Activated CD8-positive, alpha-beta T cell treated with anti-CD3 and anti-CD28 coated beads for 36 hours (primary cell): ENCODE measurements around the gene FMNL2. TPM values are rescaled to one million over a fixed set of nuclear protein-coding genes. Genes with fewer than 3 reads are reported as not detected.

Experiments used
- ATAC-seq: fragments of 200-7000 bp; cut with Tn5 transposase; one replicate; pipeline ENCODE4 v1.10.0; 2021; ENCODE audit warnings: mild to moderate bottlenecking, moderate library complexity
- CTCF ChIA-PET: fragments of 350-600 bp; sonication (Branson Sonifier 250); formaldehyde crosslinking; loops from one replicate; lab custom pipeline; 2021; ENCODE audit warnings: antibody characterized with exemption; lab: Charles Lee
- POLR2A ChIA-PET: fragments of 350-600 bp; sonication (Branson Sonifier 250); formaldehyde crosslinking; loops from one replicate; lab custom pipeline; 2021; ENCODE audit warnings: antibody characterized with exemption; lab: Charles Lee
- DNase-seq: peaks from one replicate; pipeline ENCODE4 v3.0.0-alpha.2; 2020
- H3K27ac Mint-ChIP-seq: one replicate; pipeline ENCODE4 v1.8.0; 2021; ENCODE audit warnings: mild to moderate bottlenecking, mixed read lengths
- H3K27me3 Mint-ChIP-seq: one replicate; pipeline ENCODE4 v1.8.0; 2021; ENCODE audit warnings: mixed read lengths
- H3K36me3 Mint-ChIP-seq: one replicate; pipeline ENCODE4 v1.8.0; 2021; ENCODE audit warnings: low read depth, mixed read lengths
- H3K4me1 Mint-ChIP-seq: one replicate; pipeline ENCODE4 v1.8.0; 2021; ENCODE audit warnings: low read depth, mixed read lengths
- H3K4me3 Mint-ChIP-seq: one replicate; pipeline ENCODE4 v1.8.0; 2021; ENCODE audit warnings: mild to moderate bottlenecking, moderate library complexity, mixed read lengths
- H3K9me3 Mint-ChIP-seq: one replicate; pipeline ENCODE4 v1.8.0; 2021; ENCODE audit warnings: mixed read lengths
- intact Hi-C: fragments of 100-400 bp; cut with micrococcal nuclease; formaldehyde crosslinking; loops from one replicate; pipeline ENCODE4 v1.10.0; 2022
- total RNA-seq, 2 experiments: library from RNA; stranded (reverse); gene quantifications; one replicate each; pipeline ENCODE4 v1.2.3, GENCODE V29; 2021
- TF ChIP-seq, protein P1 (sequence below): fragments of 200-600 bp; IDR thresholded peaks from one replicate; pipeline ENCODE4 v1.8.0; 2022; ENCODE audit warnings: antibody characterized with exemption, mild to moderate bottlenecking

Gene FMNL2
- total RNA-seq, 2 experiments from 2014 or later, result 1.1 TPM

DNA sequence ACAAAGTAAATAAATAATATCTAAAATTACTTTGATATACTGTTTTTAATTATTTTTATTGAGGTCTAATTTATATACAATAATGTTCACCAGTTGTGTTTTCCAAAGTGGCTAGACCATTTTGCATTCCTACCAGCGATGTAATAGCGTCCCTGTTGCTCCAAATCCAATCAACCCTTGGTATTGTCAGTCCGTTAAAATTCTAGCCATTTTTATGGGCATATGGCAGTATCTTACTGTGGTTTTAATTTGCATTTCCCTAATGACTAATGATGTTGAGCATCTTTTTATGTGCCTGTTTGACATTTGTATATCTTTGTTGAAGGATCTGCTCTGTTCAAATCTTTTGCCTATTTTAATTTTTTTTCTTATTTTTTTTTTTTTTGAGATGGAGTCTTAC lies 197.3 kb downstream of the FMNL2 start:
- Mint-ChIP-seq H3K9me3 (no peaks in the 10 kb centered on the region), H3K36me3 (no peaks in the 10 kb centered on the region), H3K27me3 (peaks cover 23% of the 10 kb centered on the region), H3K4me3 (no peak overlapping the region), H3K4me1 (no peaks in the 10 kb centered on the region), H3K27ac (no peak overlapping the region)
- POLR2A ChIA-PET, result no interaction called here
- intact Hi-C loops, result no loop called here
- CTCF ChIA-PET, result no interaction called here
- ATAC-seq, result no peak
- TF ChIP-seq, protein P1, sequence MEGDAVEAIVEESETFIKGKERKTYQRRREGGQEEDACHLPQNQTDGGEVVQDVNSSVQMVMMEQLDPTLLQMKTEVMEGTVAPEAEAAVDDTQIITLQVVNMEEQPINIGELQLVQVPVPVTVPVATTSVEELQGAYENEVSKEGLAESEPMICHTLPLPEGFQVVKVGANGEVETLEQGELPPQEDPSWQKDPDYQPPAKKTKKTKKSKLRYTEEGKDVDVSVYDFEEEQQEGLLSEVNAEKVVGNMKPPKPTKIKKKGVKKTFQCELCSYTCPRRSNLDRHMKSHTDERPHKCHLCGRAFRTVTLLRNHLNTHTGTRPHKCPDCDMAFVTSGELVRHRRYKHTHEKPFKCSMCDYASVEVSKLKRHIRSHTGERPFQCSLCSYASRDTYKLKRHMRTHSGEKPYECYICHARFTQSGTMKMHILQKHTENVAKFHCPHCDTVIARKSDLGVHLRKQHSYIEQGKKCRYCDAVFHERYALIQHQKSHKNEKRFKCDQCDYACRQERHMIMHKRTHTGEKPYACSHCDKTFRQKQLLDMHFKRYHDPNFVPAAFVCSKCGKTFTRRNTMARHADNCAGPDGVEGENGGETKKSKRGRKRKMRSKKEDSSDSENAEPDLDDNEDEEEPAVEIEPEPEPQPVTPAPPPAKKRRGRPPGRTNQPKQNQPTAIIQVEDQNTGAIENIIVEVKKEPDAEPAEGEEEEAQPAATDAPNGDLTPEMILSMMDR, result no peak
- no peak for DNase-seq

DNA sequence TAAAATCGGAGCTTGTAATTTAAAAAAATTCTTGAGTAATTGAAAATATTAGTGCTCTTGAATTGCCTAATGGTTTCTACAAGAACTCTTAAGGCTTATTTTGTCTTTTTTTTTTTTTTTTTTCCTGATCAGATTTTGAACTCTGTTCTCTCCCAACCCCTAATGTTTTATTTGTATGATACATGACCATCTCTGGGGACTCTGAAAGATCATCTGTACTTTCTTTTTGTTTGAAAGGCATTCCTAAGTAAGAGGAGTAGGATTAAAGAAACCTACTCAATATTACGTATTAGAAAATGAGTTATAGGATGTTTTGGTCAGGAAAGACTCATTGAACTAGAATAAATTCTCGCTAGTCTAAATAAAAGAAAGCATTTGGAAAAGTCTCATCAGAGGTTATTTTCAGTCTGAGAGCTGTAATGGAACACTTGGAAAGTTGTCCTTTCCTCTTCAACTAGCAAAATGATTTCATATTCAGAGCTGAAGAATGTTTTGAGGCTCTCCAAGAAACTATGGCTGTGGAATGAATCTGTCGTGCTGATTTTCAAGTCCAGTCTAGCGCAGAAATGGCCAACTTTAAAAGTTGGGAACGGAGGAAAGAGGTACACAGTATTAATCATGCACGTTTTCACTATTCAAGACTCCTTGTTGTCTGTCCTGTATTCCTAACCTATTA lies 199.6 kb downstream of the FMNL2 start:
- H3K27me3 Mint-ChIP-seq, result peaks cover 26% of the 10 kb centered on the region
- CTCF ChIA-PET, result no interaction called here
- ATAC-seq (no peak), DNase-seq (no peak)
- no peaks in the 10 kb centered on the region for H3K4me1 Mint-ChIP-seq
- TF ChIP-seq, protein P1, result no peak
- intact Hi-C loops, result no loop called here
- no peak overlapping the region for H3K27ac Mint-ChIP-seq
- no peaks in the 10 kb centered on the region for H3K36me3 Mint-ChIP-seq
- no peaks in the 10 kb centered on the region for H3K9me3 Mint-ChIP-seq
- no peak overlapping the region for H3K4me3 Mint-ChIP-seq
- POLR2A ChIA-PET, result no interaction called here

DNA sequence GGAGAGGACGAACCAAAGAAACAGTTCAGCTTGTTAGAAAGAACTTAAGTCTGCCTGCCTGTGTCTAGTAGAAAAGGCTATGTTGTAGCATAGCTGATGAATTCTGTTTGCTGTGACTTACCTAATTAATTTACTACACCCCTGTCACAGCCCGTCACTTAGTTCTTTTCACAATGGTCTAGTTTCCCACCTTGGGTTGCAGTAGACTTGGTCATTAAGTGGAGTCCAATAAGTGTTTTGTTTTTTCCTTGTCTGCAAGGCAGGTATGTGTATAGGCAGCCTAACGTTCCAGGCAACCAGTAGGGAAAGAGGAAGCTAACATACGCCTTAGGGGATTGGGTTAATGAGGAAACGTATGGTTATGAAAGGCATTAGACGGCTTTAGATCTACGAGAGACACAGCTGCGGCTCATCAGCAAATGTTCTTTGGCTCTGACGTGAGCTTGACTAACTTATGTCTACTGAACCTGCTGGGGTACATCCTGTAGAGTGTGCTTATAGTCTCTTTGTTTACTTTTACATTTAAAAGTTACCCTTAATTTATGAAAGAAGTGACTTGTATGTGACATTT lies 202.2 kb downstream of the FMNL2 start:
- Mint-ChIP-seq H3K27ac (no peak overlapping the region), H3K4me3 (no peak overlapping the region), H3K36me3 (no peaks in the 10 kb centered on the region), H3K4me1 (no peaks in the 10 kb centered on the region), H3K27me3 (peaks cover 24% of the 10 kb centered on the region), H3K9me3 (no peaks in the 10 kb centered on the region)
- ATAC-seq, result no peak
- DNase-seq, result no peak
- CTCF ChIA-PET, result no interaction called here
- POLR2A ChIA-PET, result no interaction called here
- TF ChIP-seq, protein P1, result no peak
- intact Hi-C loops, result no loop called here

DNA sequence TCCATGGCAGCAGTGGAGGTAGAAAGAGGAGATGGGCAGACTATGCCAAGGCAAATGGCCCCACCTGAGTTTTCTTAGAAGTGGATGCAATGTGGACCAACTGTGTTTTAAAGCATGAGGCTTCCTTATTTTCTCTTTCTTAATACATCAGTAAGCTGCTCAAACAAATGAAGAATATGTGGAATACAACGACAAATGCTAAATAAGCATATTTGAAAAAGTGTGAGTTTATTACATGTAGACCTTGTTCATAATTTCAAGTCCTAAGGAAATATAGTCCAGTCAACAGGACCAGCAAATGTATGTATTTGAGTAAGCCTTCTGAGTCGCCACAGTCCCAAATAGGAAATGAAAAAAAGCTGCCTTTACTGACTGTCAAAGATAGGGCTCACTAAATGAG lies 204.4 kb downstream of the FMNL2 start:
- DNase-seq (no peak), ATAC-seq (no peak)
- H3K27ac Mint-ChIP-seq, result no peak overlapping the region
- H3K9me3 Mint-ChIP-seq, result no peaks in the 10 kb centered on the region
- peaks cover 22% of the 10 kb centered on the region for H3K27me3 Mint-ChIP-seq
- TF ChIP-seq, protein P1, result no peak
- CTCF ChIA-PET, result interaction anchor here (1.0 kb wide), 1 partner anchor 95 kb away, joined by 4 read pairs; no protein-coding TSS in a partner anchor
- H3K36me3 Mint-ChIP-seq, result no peaks in the 10 kb centered on the region
- intact Hi-C loops, result no loop called here
- no peaks in the 10 kb centered on the region for H3K4me1 Mint-ChIP-seq
- no peak overlapping the region for H3K4me3 Mint-ChIP-seq
- POLR2A ChIA-PET, result no interaction called here

DNA sequence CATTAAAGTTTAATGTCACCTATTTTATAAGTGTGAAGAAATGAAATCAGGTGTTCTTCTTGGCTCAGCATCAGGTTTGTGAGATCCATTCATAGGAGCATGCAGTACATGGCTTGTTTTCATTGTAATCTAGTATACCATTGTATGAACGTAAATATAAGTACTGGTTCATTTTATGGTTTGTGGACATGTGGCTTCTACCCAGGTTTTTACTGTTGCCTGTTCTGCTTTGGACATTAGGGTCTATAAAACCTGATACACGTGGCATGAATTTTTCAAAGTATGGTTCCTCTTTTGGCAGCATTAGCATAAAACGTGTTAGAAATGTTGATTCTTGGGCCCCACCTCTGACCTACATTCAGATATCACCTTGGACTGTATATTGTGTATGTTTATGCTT lies 206.7 kb downstream of the FMNL2 start:
- TF ChIP-seq, protein P1, result no peak

More for the DNA sequence above, 206.7 kb downstream of the FMNL2 start:
- ChIA-PET POLR2A (no interaction called here), CTCF (no interaction called here)
- intact Hi-C loops, result no loop called here
- H3K4me3 Mint-ChIP-seq, result no peak overlapping the region
- H3K9me3 Mint-ChIP-seq, result no peaks in the 10 kb centered on the region
- no peak for ATAC-seq
- no peaks in the 10 kb centered on the region for H3K4me1 Mint-ChIP-seq
- peaks cover 10% of the 10 kb centered on the region for H3K27me3 Mint-ChIP-seq
- no peak for DNase-seq
- no peaks in the 10 kb centered on the region for H3K36me3 Mint-ChIP-seq
- H3K27ac Mint-ChIP-seq, result no peak overlapping the region
